Stimulated activated naive CD4-positive, alpha-beta T cell treated with Interleukin-2 at 50 U/mL for 16 hours (primary cell): ENCODE measurements around the gene KIAA2012.

Experiments used
- DNase-seq: peaks from one replicate; lab custom pipeline; 2025; lab: John Stamatoyannopoulos, UW

The KIAA2012 gene

DNA sequence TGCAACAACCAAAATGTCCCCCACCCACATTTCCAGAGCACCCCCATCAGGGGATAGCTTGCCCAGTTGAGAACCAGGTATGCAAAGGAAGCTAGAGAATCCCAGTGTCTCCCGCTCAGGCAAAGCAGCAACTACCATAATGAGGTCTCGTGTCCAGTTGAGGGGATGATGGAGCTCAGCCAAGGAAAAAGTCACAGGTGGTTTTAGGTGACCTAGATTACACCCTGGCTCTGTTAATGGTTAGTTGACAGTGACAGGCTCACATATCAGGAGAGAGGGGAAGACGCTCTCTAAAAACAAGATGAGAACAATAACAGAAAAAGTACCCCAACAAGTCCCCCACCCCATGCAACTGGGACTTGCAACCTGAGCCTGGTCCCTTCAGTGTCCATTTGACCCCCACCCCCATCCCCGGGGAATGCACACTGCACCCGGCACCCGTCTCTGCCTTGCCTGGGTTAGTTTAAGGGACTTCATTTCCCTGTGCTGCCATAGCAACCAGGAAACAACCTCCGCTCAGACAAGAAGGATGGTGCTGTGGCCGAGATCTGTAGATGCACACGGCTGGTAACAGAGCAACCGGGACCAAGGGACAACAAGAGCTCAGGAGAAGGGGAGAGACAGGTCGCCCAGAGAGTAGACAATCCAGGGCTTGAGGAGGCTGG, at the start of gene KIAA2012:
Gene KIAA2012, plus strand, starts transcription at position 519 of the 665 bp plus-strand sequence. CDS start 373 bp downstream, outside the sequence.
- no peak for DNase-seq

DNA sequence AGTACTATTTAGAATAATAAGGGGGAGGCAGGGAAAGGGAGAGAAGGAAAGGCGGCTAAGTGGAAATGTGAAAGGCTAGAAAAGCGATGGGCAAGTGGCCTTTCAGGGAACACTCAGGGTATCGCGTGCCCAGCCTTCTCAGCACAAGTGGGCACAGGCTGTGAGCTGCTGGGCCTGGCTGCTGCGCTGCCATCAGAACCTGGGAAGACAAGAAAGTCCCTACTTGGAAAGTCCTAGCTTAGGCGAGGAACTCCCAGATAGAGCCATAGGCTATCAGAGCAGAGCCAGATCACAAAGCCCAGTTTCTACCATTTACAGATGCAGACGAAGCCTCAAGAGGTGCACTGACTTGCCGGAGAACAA, 49.2 kb upstream of the KIAA2012 start:
- no peak for DNase-seq

DNA sequence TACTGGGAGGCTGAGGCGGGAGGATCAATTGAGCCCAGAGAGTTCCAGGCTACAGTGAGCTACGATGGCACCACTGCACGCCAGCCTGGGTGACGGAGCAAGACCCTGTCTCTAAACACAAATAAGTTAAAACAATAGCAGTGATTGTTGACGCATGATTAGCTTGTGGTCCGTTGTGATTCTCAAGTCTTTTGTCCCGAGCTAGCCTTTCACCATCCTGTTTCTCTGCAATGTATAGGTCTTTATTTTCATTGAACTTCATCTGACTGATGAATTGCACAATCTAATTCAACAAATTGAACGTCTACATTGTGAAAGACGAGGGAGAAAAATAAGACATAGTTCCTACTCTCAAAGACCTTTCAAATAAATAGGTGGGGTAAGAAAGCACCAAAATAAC, 48.2 kb upstream of the KIAA2012 start:
- DNase-seq, result no peak

DNA sequence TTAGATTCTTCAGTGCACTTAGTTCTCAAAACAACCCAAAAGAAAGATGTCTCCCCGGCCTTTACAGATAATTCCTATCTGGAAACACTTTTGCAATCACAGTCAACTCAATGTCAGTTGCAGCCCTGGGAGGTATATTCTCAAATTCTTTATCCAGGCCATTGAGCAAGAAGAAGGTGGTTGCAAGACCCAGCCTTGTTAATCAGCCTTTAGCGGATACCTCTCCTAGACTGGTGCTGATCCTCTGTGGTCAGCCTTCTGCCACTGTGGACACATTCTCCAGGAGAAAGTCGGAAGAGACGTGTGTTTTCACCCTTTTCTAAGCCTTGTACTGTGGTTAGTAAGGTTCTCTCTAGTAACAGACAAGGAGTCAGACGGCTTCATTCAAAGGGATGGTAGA, 47.2 kb upstream of the KIAA2012 start:
- DNase-seq, result no peak

DNA sequence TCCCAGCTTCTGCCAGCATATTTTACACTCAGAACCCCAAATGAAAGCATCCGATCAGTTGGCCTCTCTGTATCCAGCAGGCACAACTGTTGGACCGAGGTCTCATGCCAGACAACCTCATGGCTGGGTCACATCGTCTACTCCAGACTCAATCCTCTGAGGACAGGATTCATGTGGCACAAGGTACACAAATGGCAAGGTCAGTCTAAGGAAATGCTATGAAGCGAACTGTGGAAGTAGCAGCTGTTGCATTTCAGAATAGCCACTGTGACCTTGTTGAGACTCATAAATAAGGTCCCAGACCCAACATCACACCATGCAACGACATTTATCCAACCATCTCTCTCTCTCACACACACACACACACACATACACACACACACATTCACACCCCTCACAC, 46.5 kb upstream of the KIAA2012 start:
- DNase-seq, result no peak

DNA sequence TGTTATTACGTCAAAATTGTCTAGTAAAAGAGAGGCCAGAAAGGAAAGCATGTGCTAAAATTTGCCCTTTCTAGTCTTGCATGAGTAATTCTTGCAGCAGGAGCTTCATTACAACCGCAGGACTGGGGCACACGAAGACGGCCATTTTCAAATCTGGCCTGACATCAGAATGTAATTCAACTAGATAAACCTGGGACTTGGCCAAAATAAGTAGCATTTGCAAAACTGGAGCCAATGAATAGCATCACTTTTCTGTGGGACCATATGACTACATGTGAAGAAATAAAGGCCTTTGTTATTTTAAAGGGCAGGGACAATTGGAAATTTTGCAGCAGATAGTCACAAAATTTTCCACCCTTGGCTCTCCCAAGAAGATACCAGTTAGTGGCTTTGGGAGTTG, 42.4 kb upstream of the KIAA2012 start:
- DNase-seq, result no peak

DNA sequence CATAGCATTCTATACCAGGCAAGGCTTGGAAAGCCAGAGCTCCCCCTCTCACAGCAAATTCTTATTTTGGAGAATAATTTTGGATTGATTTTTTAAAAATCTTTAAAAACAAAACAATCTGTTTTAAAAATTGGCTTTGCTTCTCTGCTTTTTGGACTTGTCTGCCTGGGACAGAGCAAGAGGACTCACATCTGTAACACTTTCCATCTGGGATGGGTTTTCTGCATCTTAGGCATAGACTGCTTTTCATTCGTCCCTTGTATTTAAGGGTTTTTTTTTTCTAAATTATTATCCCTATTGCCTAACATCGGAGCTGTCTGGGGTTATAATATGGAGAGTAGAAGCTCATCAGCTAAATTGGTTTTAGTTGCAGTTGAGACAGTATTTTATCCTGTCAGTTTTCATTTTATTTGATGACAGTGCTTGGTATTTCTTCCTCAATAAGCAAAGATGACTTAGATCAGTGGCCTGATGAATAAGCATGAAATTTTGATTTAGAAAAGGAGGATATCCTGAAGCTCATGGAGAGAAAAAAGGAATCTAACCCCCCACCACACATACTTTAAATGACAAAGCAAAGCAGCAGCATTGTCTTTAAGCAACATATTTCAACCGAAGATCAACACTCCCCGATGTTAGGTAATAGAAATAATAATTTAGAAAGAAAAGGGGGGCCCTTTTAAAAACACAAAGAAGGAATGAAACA, 41.7 kb upstream of the KIAA2012 start:
- no peak for DNase-seq

DNA sequence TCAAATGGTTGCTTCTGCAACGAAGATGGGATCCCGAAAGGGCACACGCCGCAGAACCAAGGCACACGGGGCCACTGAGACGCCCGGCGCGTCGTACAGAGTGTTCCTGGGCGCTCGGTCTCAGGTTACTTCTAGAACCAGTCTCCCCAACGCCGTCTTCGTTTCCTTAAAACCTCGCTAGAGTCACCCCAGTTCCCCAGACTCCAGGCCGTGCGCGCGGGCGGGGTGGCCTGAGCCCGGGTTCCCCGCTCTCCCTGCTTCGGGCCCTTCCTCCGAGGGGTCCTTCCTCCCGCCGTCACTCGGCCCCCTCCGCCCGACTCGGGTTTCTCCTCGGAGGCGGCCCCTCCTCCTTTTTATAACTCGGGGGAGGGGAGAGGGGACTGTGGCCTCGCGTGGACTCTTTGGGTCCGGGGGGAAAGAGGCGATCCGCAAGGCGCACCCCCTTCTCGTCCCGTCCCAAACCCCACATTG, 40.2 kb upstream of the KIAA2012 start:
- peak; percentile 16 for DNase-seq

DNA sequence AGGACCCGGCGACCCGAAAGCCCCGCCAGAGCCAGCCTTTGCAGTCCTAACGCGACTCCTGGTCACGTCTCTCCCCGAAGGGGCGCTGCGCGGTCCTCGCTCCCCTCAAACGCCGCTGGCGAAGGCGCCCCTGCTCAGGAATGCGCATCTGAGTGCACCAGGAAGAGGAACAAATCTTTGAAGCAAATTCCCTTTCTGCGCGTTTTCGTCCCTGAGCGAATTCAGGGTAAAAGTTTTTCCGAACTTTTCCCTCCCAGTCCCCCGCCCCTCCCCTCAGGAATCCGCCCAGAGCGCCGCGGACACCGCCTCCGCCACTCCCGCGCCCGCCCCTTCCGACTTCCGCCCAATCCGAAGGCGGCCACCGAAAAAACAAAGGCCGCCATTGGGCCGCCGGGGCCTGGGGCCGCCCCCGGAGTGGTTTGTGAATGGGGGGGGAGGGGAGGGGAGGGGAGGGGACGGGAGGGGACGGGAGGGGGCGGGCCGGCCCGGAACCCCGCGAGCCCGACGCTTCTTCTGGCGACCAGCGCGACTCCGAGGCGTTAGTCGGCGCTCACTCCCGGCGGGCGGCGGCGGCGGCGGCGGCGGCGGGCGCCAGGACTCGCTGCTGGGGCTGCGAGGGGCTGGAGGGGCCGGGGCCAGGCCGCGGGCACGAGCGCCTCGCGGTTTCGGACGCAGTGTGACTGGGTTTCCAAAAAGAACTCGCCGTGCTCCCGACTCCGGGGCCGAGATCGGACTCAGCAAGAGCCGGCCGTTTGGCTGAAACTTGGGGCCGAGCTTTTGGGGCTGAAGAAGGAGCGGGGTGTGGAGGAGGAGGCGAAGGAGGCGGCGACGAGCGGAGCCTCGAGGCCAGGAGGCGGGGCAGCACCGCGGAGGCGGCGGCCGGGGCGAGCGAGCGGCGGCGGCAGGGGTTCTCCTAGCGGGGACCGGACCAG, 39.5 kb upstream of the KIAA2012 start, which contains the start of gene FZD7:
Gene FZD7, plus strand, starts transcription at position 539 of the 932 bp plus-strand sequence. CDS start 793 bp downstream, outside the sequence.
- DNase-seq, result peak; percentile 85

DNA sequence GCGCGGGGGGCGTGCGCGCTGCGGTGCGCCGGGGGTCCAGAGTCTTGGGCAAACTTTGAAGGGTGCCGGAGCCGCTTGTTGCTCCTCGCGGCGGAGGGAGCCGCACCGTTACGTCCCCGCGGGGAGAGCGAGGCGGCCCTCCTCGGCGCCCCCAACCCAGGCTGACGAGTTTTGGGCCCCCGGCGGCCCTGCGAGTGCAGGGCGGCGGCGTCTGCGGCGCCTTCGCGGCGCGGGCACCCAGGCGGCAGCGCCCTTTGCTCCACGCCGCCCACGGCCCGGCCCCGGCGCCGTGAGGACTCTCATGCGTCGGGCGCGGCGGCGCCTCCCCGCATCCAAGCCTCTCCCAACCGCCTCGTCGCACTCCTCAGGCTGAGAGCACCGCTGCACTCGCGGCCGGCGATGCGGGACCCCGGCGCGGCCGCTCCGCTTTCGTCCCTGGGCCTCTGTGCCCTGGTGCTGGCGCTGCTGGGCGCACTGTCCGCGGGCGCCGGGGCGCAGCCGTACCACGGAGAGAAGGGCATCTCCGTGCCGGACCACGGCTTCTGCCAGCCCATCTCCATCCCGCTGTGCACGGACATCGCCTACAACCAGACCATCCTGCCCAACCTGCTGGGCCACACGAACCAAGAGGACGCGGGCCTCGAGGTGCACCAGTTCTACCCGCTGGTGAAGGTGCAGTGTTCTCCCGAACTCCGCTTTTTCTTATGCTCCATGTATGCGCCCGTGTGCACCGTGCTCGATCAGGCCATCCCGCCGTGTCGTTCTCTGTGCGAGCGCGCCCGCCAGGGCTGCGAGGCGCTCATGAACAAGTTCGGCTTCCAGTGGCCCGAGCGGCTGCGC, 38.6 kb upstream of the KIAA2012 start:
- DNase-seq, result peak; percentile 21

DNA sequence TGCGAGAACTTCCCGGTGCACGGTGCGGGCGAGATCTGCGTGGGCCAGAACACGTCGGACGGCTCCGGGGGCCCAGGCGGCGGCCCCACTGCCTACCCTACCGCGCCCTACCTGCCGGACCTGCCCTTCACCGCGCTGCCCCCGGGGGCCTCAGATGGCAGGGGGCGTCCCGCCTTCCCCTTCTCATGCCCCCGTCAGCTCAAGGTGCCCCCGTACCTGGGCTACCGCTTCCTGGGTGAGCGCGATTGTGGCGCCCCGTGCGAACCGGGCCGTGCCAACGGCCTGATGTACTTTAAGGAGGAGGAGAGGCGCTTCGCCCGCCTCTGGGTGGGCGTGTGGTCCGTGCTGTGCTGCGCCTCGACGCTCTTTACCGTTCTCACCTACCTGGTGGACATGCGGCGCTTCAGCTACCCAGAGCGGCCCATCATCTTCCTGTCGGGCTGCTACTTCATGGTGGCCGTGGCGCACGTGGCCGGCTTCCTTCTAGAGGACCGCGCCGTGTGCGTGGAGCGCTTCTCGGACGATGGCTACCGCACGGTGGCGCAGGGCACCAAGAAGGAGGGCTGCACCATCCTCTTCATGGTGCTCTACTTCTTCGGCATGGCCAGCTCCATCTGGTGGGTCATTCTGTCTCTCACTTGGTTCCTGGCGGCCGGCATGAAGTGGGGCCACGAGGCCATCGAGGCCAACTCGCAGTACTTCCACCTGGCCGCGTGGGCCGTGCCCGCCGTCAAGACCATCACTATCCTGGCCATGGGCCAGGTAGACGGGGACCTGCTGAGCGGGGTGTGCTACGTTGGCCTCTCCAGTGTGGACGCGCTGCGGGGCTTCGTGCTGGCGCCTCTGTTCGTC, 37.7 kb upstream of the KIAA2012 start:
- no peak for DNase-seq

DNA sequence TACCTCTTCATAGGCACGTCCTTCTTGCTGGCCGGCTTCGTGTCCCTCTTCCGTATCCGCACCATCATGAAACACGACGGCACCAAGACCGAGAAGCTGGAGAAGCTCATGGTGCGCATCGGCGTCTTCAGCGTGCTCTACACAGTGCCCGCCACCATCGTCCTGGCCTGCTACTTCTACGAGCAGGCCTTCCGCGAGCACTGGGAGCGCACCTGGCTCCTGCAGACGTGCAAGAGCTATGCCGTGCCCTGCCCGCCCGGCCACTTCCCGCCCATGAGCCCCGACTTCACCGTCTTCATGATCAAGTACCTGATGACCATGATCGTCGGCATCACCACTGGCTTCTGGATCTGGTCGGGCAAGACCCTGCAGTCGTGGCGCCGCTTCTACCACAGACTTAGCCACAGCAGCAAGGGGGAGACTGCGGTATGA, 37.1 kb upstream of the KIAA2012 start:
- no peak for DNase-seq

DNA sequence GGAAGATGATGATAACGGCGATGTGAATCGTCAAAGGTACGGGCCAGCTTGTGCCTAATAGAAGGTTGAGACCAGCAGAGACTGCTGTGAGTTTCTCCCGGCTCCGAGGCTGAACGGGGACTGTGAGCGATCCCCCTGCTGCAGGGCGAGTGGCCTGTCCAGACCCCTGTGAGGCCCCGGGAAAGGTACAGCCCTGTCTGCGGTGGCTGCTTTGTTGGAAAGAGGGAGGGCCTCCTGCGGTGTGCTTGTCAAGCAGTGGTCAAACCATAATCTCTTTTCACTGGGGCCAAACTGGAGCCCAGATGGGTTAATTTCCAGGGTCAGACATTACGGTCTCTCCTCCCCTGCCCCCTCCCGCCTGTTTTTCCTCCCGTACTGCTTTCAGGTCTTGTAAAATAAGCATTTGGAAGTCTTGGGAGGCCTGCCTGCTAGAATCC, 36.4 kb upstream of the KIAA2012 start:
- no peak for DNase-seq

DNA sequence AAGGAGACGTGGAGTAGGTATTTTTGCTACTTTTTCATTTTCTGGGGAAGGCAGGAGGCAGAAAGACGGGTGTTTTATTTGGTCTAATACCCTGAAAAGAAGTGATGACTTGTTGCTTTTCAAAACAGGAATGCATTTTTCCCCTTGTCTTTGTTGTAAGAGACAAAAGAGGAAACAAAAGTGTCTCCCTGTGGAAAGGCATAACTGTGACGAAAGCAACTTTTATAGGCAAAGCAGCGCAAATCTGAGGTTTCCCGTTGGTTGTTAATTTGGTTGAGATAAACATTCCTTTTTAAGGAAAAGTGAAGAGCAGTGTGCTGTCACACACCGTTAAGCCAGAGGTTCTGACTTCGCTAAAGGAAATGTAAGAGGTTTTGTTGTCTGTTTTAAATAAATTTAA, 36.0 kb upstream of the KIAA2012 start:
- no peak for DNase-seq

DNA sequence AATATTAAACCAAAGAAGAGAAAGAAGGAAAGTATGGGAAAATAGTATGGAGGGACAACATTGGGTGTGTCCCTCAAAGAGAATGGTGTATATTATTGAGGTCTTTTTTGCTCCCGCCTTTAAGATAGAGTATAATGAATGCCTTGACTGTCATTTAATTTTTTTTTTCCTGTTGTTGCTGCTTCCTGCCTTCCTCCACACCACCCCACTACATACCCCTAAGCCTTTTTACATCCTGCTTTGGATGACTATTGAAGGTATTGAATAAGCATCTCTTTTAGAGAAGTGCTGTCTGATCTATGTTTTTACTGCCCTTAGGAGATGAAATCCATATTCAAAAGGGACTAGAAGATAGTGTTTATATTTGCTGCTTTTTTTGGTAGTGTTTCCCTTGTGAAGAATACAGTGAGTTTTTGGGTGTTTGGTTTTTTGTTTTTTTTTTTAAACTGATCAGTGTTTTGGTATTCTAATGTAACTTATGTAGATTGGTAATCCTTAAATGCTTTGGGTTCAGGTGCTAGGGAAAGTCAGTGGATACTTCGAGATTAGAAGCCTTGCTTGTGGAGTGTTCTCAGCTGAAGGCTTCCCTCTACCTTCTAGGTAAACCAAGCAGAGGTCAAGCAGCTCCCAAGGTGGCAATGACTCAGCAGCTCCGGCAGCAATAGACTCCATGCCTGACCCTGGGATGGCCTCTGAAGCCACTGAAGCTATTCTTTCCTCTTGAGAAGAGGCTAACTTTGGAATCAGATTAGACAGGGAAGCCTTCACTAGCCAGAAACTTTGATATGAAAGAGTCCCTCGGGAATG, 34.4 kb upstream of the KIAA2012 start:
- DNase-seq, result no peak

DNA sequence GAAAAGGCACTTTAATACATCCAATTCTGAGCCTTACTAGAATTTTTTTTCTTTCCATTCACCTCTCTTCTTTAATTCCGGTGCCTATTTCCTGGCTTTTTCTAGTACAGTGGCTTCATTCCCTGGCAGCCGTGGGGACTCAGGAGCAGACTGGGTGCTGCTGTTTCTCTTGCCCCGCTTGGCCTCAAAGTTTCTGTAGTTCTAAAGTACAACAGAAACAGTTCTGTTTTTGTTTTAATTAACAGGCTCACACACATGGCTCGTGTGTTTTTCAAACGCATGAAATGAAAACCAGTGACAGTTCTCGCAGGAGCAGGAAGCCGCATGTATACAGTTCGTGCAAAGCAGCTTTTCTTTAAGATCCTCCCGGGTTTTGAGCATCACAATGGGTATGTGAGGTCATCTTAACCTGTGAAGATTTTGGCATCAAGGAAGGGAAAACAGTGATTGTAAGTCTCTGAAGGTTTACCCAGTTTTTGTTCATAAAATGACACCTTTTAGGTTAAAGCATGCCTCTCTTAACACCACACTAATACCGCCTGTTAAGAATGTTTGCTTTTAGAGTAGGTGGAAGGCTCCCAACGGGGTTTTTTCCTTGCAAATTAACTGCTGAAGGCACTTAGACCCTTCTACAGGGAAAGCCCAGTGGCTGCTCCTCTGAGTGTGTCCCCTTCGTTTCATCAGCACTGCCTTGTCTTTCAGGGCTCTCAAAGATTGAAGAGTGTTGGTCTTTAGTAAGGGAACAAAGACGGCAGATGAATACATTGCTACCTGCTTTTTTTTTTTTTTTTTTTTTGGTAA, 33.6 kb upstream of the KIAA2012 start:
- no peak for DNase-seq

DNA sequence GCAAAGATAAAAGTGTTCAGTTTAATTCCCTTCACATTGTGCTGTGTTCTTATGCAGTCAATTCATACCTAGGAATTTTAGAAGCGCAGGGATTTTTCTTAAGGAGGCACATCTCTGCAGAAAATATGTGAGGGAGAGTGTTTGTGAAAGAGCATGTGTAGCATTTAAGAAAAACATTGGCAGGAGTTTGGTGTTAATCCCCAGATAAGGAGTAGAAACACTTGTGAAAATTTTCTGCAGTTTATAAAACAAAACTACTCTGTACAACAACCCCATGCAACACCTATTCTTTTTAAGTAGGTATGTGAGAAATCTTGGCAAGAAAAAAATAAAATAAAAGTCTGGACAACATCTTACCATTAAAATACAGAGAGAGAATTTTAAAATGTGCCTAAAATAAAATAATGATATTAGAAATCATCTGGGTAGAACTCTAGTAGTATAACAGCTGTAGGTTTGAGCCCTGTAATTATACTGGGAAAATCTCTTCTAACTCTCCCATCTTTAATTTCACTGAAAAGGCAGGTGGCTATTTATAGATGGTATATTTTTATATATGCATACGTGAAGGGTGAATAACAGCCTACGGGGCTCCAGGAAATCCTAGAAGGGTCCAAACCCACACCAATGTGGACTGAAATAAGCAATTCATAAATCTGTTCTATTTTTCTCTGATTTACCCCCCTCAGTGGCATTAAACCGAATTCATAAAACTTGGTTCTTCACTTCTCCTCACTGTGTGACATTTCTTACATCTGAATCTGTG, 32.8 kb upstream of the KIAA2012 start:
- no peak for DNase-seq

DNA sequence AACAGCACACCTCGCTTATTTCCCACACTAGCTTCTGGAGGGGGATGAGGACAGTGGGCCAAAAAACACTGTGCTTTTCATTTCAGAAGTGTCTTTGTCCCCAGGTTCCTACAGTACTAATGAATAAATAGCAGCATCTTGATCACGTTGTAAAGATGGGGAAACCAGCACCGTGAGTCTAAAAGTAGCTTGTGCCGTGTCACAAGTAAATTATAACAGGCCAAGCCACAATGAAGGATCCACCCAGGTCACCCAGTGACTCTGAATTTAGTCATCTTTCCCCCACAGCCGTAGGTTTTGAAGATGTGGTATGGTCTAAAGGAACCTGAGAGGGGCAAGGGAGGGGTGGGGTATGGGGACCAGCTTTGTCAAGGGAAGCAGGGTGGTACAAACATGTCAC, 30.6 kb upstream of the KIAA2012 start:
- no peak for DNase-seq
